GM06990 (cell line): ENCODE results near the gene TMEM187.

Source experiments
- DNase-seq: peaks from one replicate; pipeline ENCODE4 v3.0.0-alpha.2; 2011; ENCODE audit not compliant: insufficient read length; ENCODE audit errors: extremely low read depth
- H3K27me3 ChIP-seq: replicated peaks from 2 replicates; pipeline ENCODE4 v1.6.0; 2011; ENCODE audit warnings: low read length; ENCODE audit not compliant: control insufficient read depth, insufficient read depth
- H3K36me3 ChIP-seq: 2 replicates; pipeline ENCODE4 v1.5.1; 2011; ENCODE audit warnings: low read length; ENCODE audit not compliant: control insufficient read depth, insufficient read depth
- H3K4me3 ChIP-seq: replicated peaks from 2 replicates; pipeline ENCODE4 v1.5.1; 2011; ENCODE audit warnings: low read depth, mild to moderate bottlenecking, control low read depth, low read length
- CTCF ChIP-seq: IDR thresholded peaks from 2 replicates; pipeline ENCODE4 v1.5.1; 2011; ENCODE audit warnings: low read length, control low read depth, mild to moderate bottlenecking, inconsistent platforms; ENCODE audit not compliant: insufficient read depth, poor library complexity, severe bottlenecking

The TMEM187 gene

GRCh38 chrX:154008521-154008920 is 36.0 kb downstream of the TMEM187 start:
- TF ChIP-seq CTCF: no peak
- no peaks in the 10 kb centered on the region for H3K27me3 ChIP-seq
- H3K4me3 ChIP-seq: no peak overlapping the region
- H3K36me3 ChIP-seq: peaks cover 4% of the 10 kb centered on the region
- DNase-seq: no peak

DNA sequence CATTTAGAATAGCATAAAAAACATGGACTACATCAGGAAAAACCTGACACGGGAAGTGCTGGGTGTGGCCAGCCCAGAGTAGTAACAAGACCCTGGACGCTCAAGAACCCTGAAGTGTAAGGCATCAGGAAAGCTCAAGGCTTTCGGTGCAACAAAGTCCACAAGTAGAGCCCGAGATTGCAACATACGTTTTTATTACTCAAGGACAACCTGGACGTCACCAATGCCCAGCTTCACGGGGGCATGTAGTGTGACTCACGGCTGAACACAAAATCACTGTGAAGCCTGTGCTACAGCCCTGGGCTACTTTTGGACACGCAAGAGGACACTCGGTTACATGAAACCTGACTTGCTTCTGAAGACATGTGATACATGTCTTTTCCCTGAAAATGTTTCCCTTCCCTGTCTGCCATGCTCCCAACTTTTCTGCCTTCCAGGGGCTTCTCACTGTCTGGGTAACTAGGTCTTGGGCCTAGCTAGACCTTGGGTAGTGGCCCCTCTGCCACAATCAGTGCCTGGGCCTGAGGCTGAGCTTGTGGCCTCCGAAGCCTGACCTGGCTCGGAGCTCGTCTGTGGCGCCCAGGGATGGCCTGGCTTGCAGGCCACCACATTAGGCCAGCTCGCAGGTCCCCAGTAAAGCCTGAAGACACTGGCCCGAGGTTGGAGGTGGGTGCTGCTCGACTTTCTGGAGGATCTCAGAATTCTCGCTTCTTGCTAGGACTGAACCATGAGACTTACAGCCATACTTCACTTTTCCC is 38.0 kb downstream of the TMEM187 start:
- Histone ChIP-seq H3K36me3 (peaks cover 4% of the 10 kb centered on the region), H3K27me3 (no peaks in the 10 kb centered on the region), H3K4me3 (no peak overlapping the region)
- DNase-seq: no peak
- no peak for TF ChIP-seq CTCF

DNA sequence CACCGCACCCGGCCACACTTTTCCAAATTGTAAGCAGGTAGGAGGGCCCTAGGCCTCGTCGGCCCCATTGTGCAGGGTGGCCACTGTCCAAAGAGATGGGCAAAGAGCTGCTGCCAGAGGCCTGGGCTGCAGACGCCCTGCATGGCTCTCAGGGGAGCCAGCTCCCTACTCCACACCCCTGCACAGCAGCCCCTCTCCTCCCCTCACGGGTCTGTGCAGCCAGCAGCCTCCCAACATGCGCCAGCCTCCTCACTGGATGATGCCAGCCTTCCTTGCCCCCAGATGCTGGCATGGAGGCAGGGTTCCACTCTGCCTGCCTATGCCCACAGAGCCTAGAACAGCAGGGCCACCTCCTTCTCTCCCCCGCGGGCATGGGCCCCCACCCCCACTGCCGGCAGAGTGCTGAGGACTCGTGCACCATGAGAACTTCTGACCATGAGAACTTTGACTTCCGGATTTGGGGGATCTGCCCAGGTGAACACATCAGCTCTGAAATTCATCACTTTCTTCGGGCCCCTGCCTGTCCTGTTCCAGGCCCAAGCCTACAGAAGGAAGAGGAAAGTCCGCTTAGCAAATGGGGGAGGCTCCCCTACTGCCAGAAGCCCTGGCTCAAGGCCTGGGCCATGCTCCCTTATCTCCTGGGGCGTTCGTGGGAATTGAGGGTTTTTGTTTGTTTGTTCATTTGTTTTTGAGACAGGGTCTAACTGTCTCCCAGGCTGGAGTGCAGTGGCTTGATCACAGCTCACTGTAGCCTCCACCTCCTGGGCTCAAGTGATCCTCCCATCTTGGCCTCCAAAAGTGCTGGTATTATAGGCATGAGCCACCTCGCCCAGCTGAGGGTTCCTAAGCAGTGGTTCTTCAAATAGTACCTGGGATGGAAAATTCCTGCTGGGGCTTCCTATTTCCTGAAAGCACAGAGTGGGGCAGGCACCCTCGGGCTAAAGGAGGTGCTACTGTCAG is 39.1 kb downstream of the TMEM187 start:
- no peaks in the 10 kb centered on the region for H3K27me3 ChIP-seq
- no peak overlapping the region for H3K4me3 ChIP-seq
- peaks cover 13% of the 10 kb centered on the region for H3K36me3 ChIP-seq
- DNase-seq: no peak
- no peak for TF ChIP-seq CTCF

DNA sequence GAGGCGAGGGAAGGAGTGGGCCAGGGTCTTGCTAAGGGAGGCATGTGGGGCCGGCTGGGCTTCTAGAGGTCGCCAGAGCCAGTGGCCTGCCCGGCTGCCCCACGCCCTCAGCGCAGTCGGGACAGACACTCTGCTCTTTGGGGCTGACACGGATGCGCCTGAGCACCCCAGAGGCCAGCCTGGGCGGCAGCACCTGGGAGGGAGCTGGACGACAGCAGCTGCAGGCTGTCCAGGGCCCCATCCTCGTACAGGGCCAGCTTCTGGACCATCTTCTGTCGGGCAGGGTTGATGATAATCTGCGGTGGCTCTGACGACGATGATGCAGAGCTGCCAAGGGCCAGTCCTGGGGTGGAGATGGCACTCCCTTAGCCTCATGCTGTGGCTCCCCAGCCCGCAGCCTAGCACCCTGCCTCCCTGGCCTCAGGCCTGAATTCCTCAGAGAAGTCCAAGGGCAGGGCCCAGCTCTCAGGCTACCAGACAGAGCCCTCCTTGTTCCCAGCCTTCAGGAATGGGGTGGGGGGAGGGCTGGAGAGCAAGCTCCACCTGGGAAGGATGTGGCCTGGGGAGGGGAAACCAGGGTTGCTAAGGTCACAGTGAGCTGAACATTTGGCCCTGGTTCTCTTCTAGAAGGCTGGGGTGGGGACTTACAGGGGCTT is 39.9 kb downstream of the TMEM187 start:
- no peak for DNase-seq
- peaks cover 13% of the 10 kb centered on the region for H3K36me3 ChIP-seq
- H3K4me3 ChIP-seq: no peak overlapping the region
- H3K27me3 ChIP-seq: no peaks in the 10 kb centered on the region
- no peak for TF ChIP-seq CTCF

DNA sequence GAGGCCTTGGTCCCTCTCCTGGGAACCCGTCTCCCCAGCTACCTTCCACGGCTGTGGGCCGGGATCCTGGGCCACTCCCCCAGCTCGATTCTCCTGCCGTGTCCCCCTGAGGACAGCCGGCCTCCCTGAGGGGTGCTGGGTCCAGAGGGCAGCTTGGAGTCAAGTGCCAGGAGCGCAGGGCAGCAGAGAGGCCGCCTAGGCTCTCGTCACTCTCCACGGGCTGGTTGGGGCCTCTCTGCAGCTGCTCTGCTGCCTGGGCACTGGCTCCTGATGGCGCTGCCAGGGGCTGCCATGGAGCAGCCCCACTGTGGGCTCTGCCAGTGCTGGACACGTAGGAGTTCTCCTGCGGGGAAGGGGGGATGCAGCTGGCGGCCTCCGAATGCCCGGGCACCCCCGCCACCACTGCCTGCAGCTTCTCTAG is 40.5 kb downstream of the TMEM187 start:
- H3K36me3 ChIP-seq: peaks cover 13% of the 10 kb centered on the region
- no peak overlapping the region for H3K4me3 ChIP-seq
- H3K27me3 ChIP-seq: no peaks in the 10 kb centered on the region
- DNase-seq: no peak
- TF ChIP-seq CTCF: no peak
